Measurements from ENCODE around the gene HIVEP3.

HIVEP3 gene

GRCh38 chr1:41870076-41870562, 48.6 kb downstream of the HIVEP3 start (continued):
- TF ChIP-seq ZBTB11 (tag by site-specific recombination; conservative IDR thresholded peaks at IDR 0.05; ENCODE audit: low read depth) (no peak), ZNF76 (tag by site-specific recombination; IDR thresholded peaks at IDR 0.05; ENCODE audit: borderline replicate concordance, low read depth) (peak; percentile 52; the same call in 1 of the 2 replicates), ZBTB6 (tag by site-specific recombination; IDR thresholded peaks at IDR 0.05) (no peak), SP2 (tag by site-specific recombination; IDR thresholded peaks at IDR 0.05) (peak; percentile 50), GLI2 (tag by site-specific recombination; IDR thresholded peaks at IDR 0.05; ENCODE audit: borderline replicate concordance, low read depth) (peak; percentile 93), ZNF48 (tag by site-specific recombination; IDR thresholded peaks at IDR 0.05) (no peak), KLF17 (tag by site-specific recombination; IDR thresholded peaks at IDR 0.05) (peak; percentile 100), ZNF302 (tag by site-specific recombination; IDR thresholded peaks at IDR 0.05; ENCODE audit: low read depth) (no peak), HOXD13 (CRISPR knock-in tag; IDR thresholded peaks at IDR 0.05; ENCODE audit: borderline replicate concordance) (no peak), ZNF366 (tag by site-specific recombination; conservative IDR thresholded peaks at IDR 0.05) (peak; percentile 54; the same call in 1 of the 2 replicates), ZIC2 (tag by site-specific recombination; IDR thresholded peaks at IDR 0.05) (no peak), ZBTB44 (tag by site-specific recombination; IDR thresholded peaks at IDR 0.05) (no peak), PRDM4 (tag by site-specific recombination; IDR thresholded peaks at IDR 0.05) (peak; percentile 61), ZSCAN23 (tag by site-specific recombination; IDR thresholded peaks at IDR 0.05) (peak; percentile 97), ZNF362 (tag by site-specific recombination; IDR thresholded peaks at IDR 0.05) (no peak; the same call in 1 of the 2 replicates), ZBTB26 (tag by site-specific recombination; optimal IDR thresholded peaks at IDR 0.05) (no peak), REPIN1 (tag by site-specific recombination; IDR thresholded peaks at IDR 0.05; ENCODE audit: low read depth) (no peak), ZSCAN4 (tag by site-specific recombination; IDR thresholded peaks at IDR 0.05) (peak; percentile 58; the same call in 1 of the 2 replicates), ATF2 (tag by site-specific recombination; IDR thresholded peaks at IDR 0.05; ENCODE audit: low read depth) (peak; percentile 65; the same call in 1 of the 2 replicates), ZXDB (tag by site-specific recombination; IDR thresholded peaks at IDR 0.05) (peak; percentile 89), ZNF433 (tag by site-specific recombination; IDR thresholded peaks at IDR 0.05; ENCODE audit: low read depth) (no peak), ZNF791 (tag by site-specific recombination; IDR thresholded peaks at IDR 0.05) (no peak), ZNF37A (tag by site-specific recombination; IDR thresholded peaks at IDR 0.05) (no peak), MZF1 (tag by site-specific recombination; IDR thresholded peaks at IDR 0.05; ENCODE audit: borderline replicate concordance) (no peak; the same call in 1 of the 2 replicates)

Measured in HEK293 (cell line).